ENCODE measurements around the gene ANKRD28.
A peak's percentile ranks its signal among the peaks of the same experiment; 100 is the strongest.

- TF ChIP-seq CTCF (conservative IDR thresholded peaks at IDR 0.05; ENCODE audit: low read depth, low read length) (no peak), POLR2A (IDR thresholded peaks at IDR 0.05; ENCODE audit: low read depth, low read length) (no peak), RAD21 (IDR thresholded peaks at IDR 0.05; ENCODE audit: low read length) (no peak), RFX5 (IDR thresholded peaks at IDR 0.05; ENCODE audit: low read depth, low read length) (no peak), CEBPB (IDR thresholded peaks at IDR 0.05; ENCODE audit: low read depth, low read length) (peak; percentile 98), MAZ (IDR thresholded peaks at IDR 0.05; ENCODE audit: borderline replicate concordance, low read depth, low read length) (no peak), RCOR1 (IDR thresholded peaks at IDR 0.05; ENCODE audit: insufficient replicate concordance, low read length) (no peak), FOS (IDR thresholded peaks at IDR 0.05; ENCODE audit: low read depth, low read length) (peak; percentile 100), BHLHE40 (IDR thresholded peaks at IDR 0.05; ENCODE audit: low read depth, low read length) (peak; percentile 78; the same call in 1 of the 2 replicates), USF2 (IDR thresholded peaks at IDR 0.05; ENCODE audit: low read depth, low read length) (no peak)
Observed at GRCh38 chr3:15768421-15769255, 29.1 kb downstream of the ANKRD28 start.

Measured in IMR-90 (cell line).